SK-N-SH (cell line): Measurements from ENCODE around the gene PRICKLE3. TPM values are rescaled to one million over a fixed set of nuclear protein-coding genes. Genes with fewer than 3 reads are reported as not detected.

Source experiments
- CTCF ChIA-PET: fragments of 300-600, 350-600 bp; formaldehyde crosslinking; extraction: SDS; loops from one replicate; lab custom pipeline; 2021; lab: Yijun Ruan, JAX
- POLR2A ChIA-PET: fragments of 350-600 bp; sonication (Branson Sonifier 250); formaldehyde crosslinking; extraction: SDS; loops from one replicate; lab custom pipeline; 2020; ENCODE audit warnings: antibody characterized with exemption, inconsistent platforms; lab: Yijun Ruan, JAX
- DNase-seq: peaks from one replicate; pipeline ENCODE4 v3.0.0; 2012
- H2AFZ ChIP-seq: fragments of 200-600 bp; sonication (generic); 2 replicates; pipeline ENCODE4 v1.8.1; 2016; ENCODE audit warnings: antibody characterized with exemption, mild to moderate bottlenecking, low read depth
- H3F3A ChIP-seq: fragments of 200-600 bp; sonication (generic); replicated peaks from 2 replicates; pipeline ENCODE3; 2016; ENCODE audit warnings: antibody characterized with exemption, mild to moderate bottlenecking; ENCODE audit not compliant: insufficient read depth
- H3K27ac ChIP-seq, 2 experiments: fragments of 200-500 bp in 1 of 2; fragments of 200-600 bp in 1 of 2; sonication (Bioruptor generic) in 1 of 2; sonication (generic), shearing (Covaris generic) in 1 of 2; 2 replicates each; pipeline versions ENCODE4 v1.5.1 to v1.6.1; 2014 to 2016; ENCODE audit warnings: low read depth in 2 of 2, inconsistent platforms in 1 of 2, low read length in 1 of 2, mild to moderate bottlenecking in 1 of 2, mixed read lengths in 1 of 2
- H3K27me3 ChIP-seq: fragments of 200-600 bp; sonication (generic), shearing (Covaris generic); 2 replicates; pipeline ENCODE4 v1.6.1; 2016; ENCODE audit warnings: mixed run types; ENCODE audit not compliant: insufficient read depth
- H3K36me3 ChIP-seq, 2 experiments: fragments of 200-500 bp in 1 of 2; fragments of 200-600 bp in 1 of 2; sonication (Bioruptor generic) in 1 of 2; sonication (generic) in 1 of 2; replicated peaks in 1 of 2; 2 replicates each; pipeline versions ENCODE3 to v1.5.1; 2014 to 2016; ENCODE audit warnings: low read length in 1 of 2, mild to moderate bottlenecking in 1 of 2; ENCODE audit not compliant: insufficient read depth in 2 of 2, control insufficient read depth in 1 of 2
- H3K4me1 ChIP-seq, 2 experiments: fragments of 200-500 bp in 1 of 2; fragments of 200-600 bp in 1 of 2; sonication (Bioruptor generic) in 1 of 2; sonication (generic), shearing (Covaris generic) in 1 of 2; 2 replicates each; pipeline versions ENCODE4 v1.5.1 to v1.6.1; 2014 to 2016; ENCODE audit warnings: low read depth in 1 of 2, low read length in 1 of 2, mixed run types in 1 of 2; ENCODE audit not compliant: insufficient read depth in 2 of 2, control insufficient read depth in 1 of 2
- H3K4me2 ChIP-seq: fragments of 200-600 bp; sonication (generic), shearing (Covaris generic); 2 replicates; pipeline ENCODE4 v1.6.1; 2017; ENCODE audit warnings: mixed run types
- H3K4me3 ChIP-seq, 2 experiments: fragments of 200-500 bp in 1 of 2; fragments of 200-600 bp in 1 of 2; sonication (Bioruptor generic) in 1 of 2; sonication (generic), shearing (Covaris generic) in 1 of 2; 2 replicates each; pipeline versions ENCODE4 v1.5.1 to v1.8.1; 2014 to 2016; ENCODE audit warnings: low read depth in 2 of 2, inconsistent platforms in 1 of 2, low read length in 1 of 2, mild to moderate bottlenecking in 1 of 2, mixed read lengths in 1 of 2, moderate library complexity in 1 of 2
- H3K79me2 ChIP-seq: fragments of 200-600 bp; sonication (generic); 2 replicates; pipeline ENCODE4 v1.8.1; 2017; ENCODE audit warnings: mild to moderate bottlenecking; ENCODE audit not compliant: insufficient read depth
- H3K9ac ChIP-seq: fragments of 200-600 bp; sonication (generic); 2 replicates; pipeline ENCODE4 v1.6.1; 2017; ENCODE audit warnings: mixed run types
- H3K9me2 ChIP-seq: fragments of 200-600 bp; sonication (generic); 2 replicates; pipeline ENCODE4 v1.6.1; 2017; ENCODE audit warnings: mixed run types
- H3K9me3 ChIP-seq: fragments of 200-600 bp; sonication (generic); 2 replicates; pipeline ENCODE4 v1.6.1; 2017; ENCODE audit warnings: mixed run types, mild to moderate bottlenecking, moderate library complexity
- H4K20me1 ChIP-seq: fragments of 200-600 bp; sonication (generic); 2 replicates; pipeline ENCODE4 v1.6.1; 2017; ENCODE audit warnings: mild to moderate bottlenecking, mixed run types; ENCODE audit not compliant: insufficient read depth
- CHD2 ChIP-seq: fragments of 150-350 bp; IDR thresholded peaks from 2 replicates; pipeline ENCODE4 v1.6.1; 2018; ENCODE audit warnings: low read length; ENCODE audit not compliant: partially characterized antibody
- EP300 ChIP-seq, 2 experiments: IDR thresholded peaks; 2 replicates each; pipeline versions ENCODE4 v1.4.0 to v1.6.1; 2012; ENCODE audit warnings: borderline replicate concordance in 1 of 2, low read depth in 1 of 2, low read length in 1 of 2
- EZH2phosphoT487 ChIP-seq: fragments of 200-600 bp; sonication (generic); IDR thresholded peaks from 2 replicates; pipeline ENCODE4 v1.6.1; 2017; ENCODE audit warnings: low read depth, mixed run types, mild to moderate bottlenecking, antibody characterized with exemption, moderate library complexity, borderline replicate concordance
- FOXJ3 ChIP-seq: sonication (generic); formaldehyde crosslinking; IDR thresholded peaks from 2 replicates; pipeline ENCODE4 v1.5.1; 2020; ENCODE audit warnings: mild to moderate bottlenecking, missing genetic modification reagents
- FOXM1 ChIP-seq: IDR thresholded peaks from 2 replicates; pipeline ENCODE4 v1.4.0; 2012; ENCODE audit warnings: low read depth, mild to moderate bottlenecking
- GABPA ChIP-seq: IDR thresholded peaks from 2 replicates; pipeline ENCODE4 v1.4.0; 2012; ENCODE audit warnings: low read depth, mild to moderate bottlenecking
- GATA2 ChIP-seq: sonication (generic); formaldehyde crosslinking; IDR thresholded peaks from 2 replicates; pipeline ENCODE4 v1.5.0; 2020; ENCODE audit warnings: mild to moderate bottlenecking, missing genetic modification reagents
- MAX ChIP-seq: IDR thresholded peaks from 2 replicates; pipeline ENCODE4 v1.4.0; 2012; ENCODE audit warnings: low read depth
- MEF2A ChIP-seq: IDR thresholded peaks from 2 replicates; pipeline ENCODE4 v1.4.0; 2012; ENCODE audit warnings: low read depth, borderline replicate concordance
- MXI1 ChIP-seq: IDR thresholded peaks from 2 replicates; pipeline ENCODE4 v1.6.1; 2012; ENCODE audit warnings: mild to moderate bottlenecking, low read depth, low read length, improper control_type of control experiment
- PBX3 ChIP-seq: IDR thresholded peaks from 2 replicates; pipeline ENCODE4; 2012
- RAD21 ChIP-seq: IDR thresholded peaks from 2 replicates; pipeline ENCODE4 v1.6.1; 2012; ENCODE audit warnings: mild to moderate bottlenecking, low read length
- RFX5 ChIP-seq: IDR thresholded peaks from 2 replicates; pipeline ENCODE4 v1.6.1; 2012; ENCODE audit warnings: mild to moderate bottlenecking, improper control_type of control experiment, low read length
- RXRA ChIP-seq: IDR thresholded peaks from 2 replicates; pipeline ENCODE4 v1.4.0; 2012; ENCODE audit warnings: low read depth, mild to moderate bottlenecking, borderline replicate concordance
- SMC3 ChIP-seq: IDR thresholded peaks from 2 replicates; pipeline ENCODE4 v1.6.1; 2012; ENCODE audit warnings: low read depth, low read length, improper control_type of control experiment
- TAF1 ChIP-seq: IDR thresholded peaks from 2 replicates; pipeline ENCODE4 v1.6.1; 2012; ENCODE audit warnings: low read depth, mild to moderate bottlenecking, low read length, moderate library complexity, borderline replicate concordance
- TCF12 ChIP-seq: IDR thresholded peaks from 2 replicates; pipeline ENCODE4 v1.4.0; 2012
- USF1 ChIP-seq: IDR thresholded peaks from 2 replicates; pipeline ENCODE4 v1.4.0; 2012; ENCODE audit warnings: low read depth, borderline replicate concordance
- ZBTB33 ChIP-seq: IDR thresholded peaks from 2 replicates; pipeline ENCODE4 v1.4.0; 2012; ENCODE audit warnings: low read depth, borderline replicate concordance
- WGBS: methylation state at CpG from one replicate; pipeline ENCODE4 v1.1.6; 2017; ENCODE audit warnings: low lambda C conversion rate; 5-methylcytosine and 5-hydroxymethylcytosine counted together
- polyA plus RNA-seq, 3 experiments: library from polyadenylated mRNA; depleted of rRNA; stranded (reverse); fragments of >200 nt; gene quantifications; 2 replicates each; pipeline ENCODE4 v1.2.3, GENCODE V29; 2012

The PRICKLE3 gene
- polyA plus RNA-seq, 1 of the 3 experiments (the other 2 are of a cell fraction), result 0.07 TPM

- no peaks in the 10 kb centered on the region for H3F3A ChIP-seq
- 33% methylated on average over 6 of the region's 6 CpGs for WGBS
Observed at GRCh38 chrX:49204017-49204416, 17.8 kb upstream of the PRICKLE3 start.

GRCh38 chrX:49203536-49203935 is 17.4 kb upstream of the PRICKLE3 start:
- ChIA-PET CTCF (no interaction called here), POLR2A (no interaction called here)
- Histone ChIP-seq H3K27ac (no peak overlapping the region), H3K4me2 (no peak overlapping the region), H3K9ac (no peak overlapping the region), H3F3A (no peaks in the 10 kb centered on the region), H3K27me3 (peaks cover 16% of the 10 kb centered on the region), H3K36me3 (no peaks in the 10 kb centered on the region), H3K4me3 (no peak overlapping the region), H2AFZ (no peak overlapping the region), H3K4me1 (no peaks in the 10 kb centered on the region; a peak in 1 of 4 replicates), H3K9me3 (no peaks in the 10 kb centered on the region), H3K9me2 (no peaks in the 10 kb centered on the region), H4K20me1 (no peaks in the 10 kb centered on the region), H3K79me2 (no peaks in the 10 kb centered on the region)
- TF ChIP-seq FOXM1, result no peak
- no peak for TF ChIP-seq USF1
- no peak for TF ChIP-seq MAX
- no peak for TF ChIP-seq FOXJ3 (CRISPR knock-in tag)
- TF ChIP-seq GABPA, result no peak
- TF ChIP-seq RFX5, result no peak
- no peak for TF ChIP-seq PBX3
- TF ChIP-seq ZBTB33, result no peak
- TF ChIP-seq GATA2, result no peak
- TF ChIP-seq CHD2, result no peak
- WGBS, result 31% methylated on average over 3 of the region's 3 CpGs
- DNase-seq, result no peak

More at GRCh38 chrX:49204017-49204416, 17.8 kb upstream of the PRICKLE3 start:
- no peak overlapping the region for H3K27ac ChIP-seq
- H3K4me2 ChIP-seq, result no peak overlapping the region
- CTCF ChIA-PET, result no interaction called here
- H3K4me1 ChIP-seq, result no peaks in the 10 kb centered on the region; a peak in 1 of 4 replicates
- no peaks in the 10 kb centered on the region for H3K36me3 ChIP-seq
- POLR2A ChIA-PET, result no interaction called here
- H4K20me1 ChIP-seq, result no peaks in the 10 kb centered on the region
- TF ChIP-seq RXRA (no peak), TCF12 (no peak), EP300 (IDR thresholded peaks at IDR 0.05; ENCODE audit: borderline replicate concordance in 1 of 2, low read depth in 1 of 2, low read length in 1 of 2) (no peak), FOXJ3 (CRISPR knock-in tag) (no peak), TAF1 (no peak), SMC3 (no peak), PBX3 (no peak), ZBTB33 (no peak), RFX5 (no peak), MEF2A (no peak), RAD21 (no peak), MXI1 (no peak), EZH2phosphoT487 (no peak)
- no peak overlapping the region for H3K4me3 ChIP-seq
- H3K9me2 ChIP-seq, result no peaks in the 10 kb centered on the region
- H3K27me3 ChIP-seq, result peaks cover 18% of the 10 kb centered on the region
- H2AFZ ChIP-seq, result no peak overlapping the region
- no peak for DNase-seq
- H3K79me2 ChIP-seq, result no peaks in the 10 kb centered on the region
- no peak overlapping the region for H3K9ac ChIP-seq
- no peaks in the 10 kb centered on the region for H3K9me3 ChIP-seq
